GM19240 (cell line): Measurements from ENCODE around the gene LY9.
"Not testable (repeated sequence)": the region's sequence is repeated elsewhere in the genome, so short reads cannot be mapped to it uniquely, and the experiment has no call there.

Experiments
- DNase-seq: peaks from one replicate; pipeline ENCODE4 v3.0.0; 2011; ENCODE audit warnings: low spot score; ENCODE audit not compliant: insufficient read length

LY9 gene

DNA sequence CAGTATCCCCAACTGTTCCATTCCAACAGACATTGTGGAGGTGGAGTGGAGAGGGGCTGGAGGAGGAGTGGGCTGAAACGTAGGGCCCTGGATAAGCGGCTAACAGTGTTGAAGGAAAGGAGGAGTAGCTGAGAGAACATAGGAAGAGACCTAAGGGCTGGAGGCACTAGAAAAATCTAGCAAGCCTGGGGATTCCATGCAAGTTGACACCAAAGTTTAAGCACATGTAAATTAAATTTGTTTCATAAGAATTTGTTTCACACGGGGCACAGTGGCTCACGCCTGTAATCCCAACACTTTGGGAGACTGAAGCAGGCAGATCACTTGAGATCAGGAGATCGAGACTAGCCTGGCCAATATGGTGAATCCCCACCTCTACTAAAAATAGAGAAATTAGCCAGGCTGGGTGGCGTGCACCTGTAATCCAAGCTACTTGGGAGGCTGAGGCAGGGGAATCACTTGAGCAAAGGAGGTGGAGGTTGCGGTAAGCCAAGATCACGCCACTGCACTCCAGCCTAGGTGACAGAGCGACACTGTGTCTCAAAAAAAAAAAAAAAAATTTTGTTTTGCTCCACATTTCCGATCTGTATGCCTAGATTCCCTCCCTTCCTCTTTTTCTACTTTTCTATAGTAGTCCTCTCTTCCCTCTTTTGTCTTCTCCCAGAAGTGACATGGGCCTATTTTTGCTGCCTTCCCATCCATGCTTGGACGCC, 67.2 kb downstream of the LY9 start:
- DNase-seq: no peak

DNA sequence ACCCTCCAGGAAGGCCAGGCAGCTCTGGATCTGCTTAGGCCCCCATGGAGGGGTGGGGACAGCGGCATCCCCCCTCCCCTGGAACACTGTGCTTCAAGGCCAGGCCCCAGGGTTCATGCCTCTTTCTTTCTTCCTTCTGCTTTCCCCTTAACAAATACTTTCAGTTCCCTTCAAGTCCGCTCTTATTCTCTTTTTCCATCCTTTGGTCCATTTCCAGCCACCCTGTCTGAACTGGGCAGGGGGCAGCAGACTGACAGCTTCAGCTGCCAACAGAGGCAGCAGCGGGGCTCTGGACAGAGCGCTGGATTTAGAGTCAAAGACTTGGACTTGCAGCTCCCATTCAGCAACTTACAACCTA, 67.8 kb downstream of the LY9 start:
- no peak for DNase-seq

DNA sequence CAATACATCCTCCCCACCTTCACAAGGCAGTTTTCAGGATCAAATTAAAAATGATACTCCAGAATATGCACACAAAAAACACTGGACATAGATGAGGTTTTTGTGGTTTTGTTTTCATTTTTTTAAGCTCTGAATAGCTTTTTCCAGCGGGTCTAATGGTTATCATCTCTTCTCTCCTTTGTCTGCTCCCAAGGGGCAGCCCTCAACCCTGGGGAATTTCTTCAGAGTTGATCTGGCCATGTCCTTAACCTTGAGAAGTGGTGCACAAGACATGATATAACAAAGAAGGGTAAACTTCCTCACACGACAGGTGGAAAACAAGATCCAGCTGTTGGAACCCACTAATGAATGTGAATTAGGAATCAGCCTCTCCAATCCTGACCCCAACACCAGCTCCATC, 68.2 kb downstream of the LY9 start:
- no peak for DNase-seq

DNA sequence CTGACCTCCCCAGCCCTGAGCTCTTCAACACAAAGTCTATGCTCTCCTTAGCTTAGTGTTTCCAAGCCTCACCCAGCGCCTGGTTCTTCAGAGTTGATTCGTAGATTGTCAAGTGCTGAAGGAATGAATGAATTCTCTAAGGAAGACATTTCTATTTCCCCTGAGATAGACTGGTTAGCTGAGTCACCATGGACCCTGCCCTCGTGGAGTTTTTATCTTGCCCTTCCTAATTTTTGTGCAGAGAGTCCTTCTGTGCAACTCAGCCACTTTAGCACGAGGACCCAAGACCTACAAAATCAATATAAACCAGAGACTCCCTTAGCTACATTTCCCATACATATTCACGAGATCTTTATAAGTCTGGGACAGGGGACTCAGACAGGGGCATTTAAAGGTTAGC, 69.4 kb downstream of the LY9 start:
- no peak for DNase-seq

DNA sequence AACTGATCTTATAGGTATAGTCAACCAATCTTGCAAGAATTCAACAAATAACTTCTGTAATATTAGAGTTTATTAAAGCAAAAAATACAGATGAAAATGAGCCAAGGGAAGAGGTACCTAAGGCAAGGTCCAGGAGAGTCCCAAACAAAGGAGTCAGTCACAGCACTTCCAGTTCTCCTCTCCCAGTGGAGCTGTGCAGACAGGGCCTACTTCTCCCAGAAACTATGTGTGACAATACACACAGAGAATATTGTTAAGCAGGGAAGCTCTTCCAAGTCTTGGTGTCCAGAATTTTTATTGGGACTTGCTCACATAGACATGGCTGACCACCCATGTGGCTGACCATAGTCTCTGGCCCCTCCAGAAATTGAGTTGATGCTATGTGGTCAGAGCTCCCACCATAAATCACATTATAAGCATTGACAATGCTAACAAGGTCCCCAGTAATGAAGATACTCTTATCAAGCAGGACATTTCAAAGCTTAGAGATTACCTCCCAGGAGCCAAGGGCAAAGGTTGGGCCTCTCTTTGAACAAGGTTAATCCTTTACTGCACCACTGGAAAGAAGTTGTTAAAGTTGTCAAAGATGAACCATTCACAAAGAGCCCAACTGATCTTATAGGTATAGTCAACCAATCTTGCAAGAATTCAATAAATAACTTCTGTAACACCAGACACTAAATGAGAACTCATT, 70.2 kb downstream of the LY9 start:
- DNase-seq: no peak

DNA sequence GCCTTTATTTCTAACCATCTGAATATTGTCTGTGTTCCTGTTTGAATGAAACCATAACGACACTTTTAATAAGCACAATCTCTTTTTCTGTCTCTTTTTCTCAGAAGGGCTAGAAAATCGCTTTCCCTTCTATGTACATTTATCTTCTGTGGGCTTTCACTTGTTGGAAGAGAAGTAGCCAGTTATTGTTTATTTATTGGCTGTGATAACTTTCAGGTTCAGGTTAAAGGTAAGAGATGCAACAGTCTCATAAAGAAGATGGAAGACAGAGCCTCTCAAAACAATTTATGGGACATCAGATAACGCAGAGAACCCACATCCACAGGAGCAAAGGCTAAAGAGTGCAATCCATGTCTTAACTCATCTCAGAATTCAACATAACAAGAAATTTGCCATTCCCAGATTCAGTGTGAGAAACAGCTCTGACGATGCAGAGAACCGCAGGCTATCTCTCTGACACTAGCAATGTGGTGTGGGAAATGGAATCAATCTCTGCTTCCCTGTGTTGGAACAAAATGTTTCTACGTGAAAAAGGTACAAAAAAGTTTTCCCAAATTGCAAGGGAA, 70.8 kb downstream of the LY9 start:
- no peak for DNase-seq

DNA sequence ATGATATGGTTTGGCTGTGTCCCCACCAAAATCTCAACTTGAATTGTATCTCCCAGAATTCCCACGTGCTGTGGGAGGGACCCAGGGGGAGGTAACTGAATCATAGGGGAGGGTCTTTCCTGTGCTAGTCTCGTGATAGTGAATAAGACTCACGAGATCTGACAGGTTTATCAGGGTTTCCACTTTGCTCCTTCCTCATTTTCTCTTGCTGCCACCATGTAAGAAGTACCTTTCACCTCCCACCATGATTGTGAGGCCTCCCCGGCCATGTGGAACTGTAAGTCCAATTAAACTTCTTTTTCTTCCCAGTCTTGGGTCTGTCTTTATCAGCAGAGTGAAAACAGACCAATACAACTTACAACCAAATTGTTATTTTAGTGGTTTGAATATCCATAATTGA, 71.7 kb downstream of the LY9 start:
- not testable (repeated sequence) for DNase-seq

DNA sequence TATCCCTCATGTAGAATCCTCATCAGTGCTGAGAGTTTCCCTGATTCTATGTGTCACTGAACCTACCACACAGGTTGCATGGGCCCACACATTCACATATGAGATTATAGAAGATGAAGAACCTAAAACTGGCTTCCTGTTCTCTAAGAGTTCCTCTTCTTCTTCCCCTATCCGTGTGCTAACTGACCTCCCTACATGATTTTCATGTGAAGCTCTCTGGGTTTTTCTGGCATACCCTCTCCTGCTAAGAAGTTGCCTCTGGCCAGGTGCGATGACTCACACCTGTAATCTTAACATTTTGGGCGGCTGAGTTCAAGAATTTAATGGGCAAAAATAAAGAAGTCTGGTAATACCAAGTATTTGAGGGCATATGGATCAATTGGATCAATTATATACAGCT, 72.2 kb downstream of the LY9 start:
- DNase-seq: no peak

DNA sequence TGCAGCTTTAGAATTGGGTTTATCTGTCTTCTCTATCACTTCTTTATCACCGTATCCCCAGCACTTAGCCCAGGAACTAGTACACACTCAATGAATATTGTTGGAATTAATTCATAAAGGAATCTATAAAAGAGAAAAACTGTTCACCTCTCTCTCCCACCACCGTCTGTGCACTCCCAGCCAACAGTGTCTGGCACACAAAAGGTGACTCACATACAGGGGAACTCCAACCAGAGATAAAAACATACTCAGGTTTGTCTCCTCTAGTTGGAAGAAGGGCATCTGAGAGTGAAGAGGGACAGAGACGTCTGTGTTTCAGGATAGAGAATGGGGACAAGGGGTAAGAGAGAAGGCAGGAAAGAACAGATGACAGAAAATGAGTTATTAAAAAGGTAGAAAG, 79.0 kb downstream of the LY9 start:
- DNase-seq: no peak

DNA sequence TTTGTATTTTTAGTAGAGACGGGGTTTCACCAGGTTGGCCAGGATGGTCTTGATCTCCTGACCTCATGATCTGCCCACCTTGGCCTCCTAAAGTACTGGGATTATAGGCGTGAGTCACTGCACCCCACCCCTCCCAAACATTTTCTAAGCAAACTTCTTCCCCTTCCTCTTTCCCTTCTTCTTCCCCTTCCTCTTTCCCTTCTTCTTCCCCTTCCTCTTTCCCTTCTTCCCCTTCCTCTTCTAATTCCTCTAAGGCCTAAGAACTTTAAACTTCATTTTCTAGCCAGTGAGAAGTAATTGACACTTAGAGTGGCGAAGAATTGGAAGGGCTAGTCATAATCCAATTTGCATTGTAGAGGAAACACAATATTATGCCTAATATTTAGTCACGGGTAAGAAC, 79.6 kb downstream of the LY9 start:
- DNase-seq: not testable (repeated sequence)

DNA sequence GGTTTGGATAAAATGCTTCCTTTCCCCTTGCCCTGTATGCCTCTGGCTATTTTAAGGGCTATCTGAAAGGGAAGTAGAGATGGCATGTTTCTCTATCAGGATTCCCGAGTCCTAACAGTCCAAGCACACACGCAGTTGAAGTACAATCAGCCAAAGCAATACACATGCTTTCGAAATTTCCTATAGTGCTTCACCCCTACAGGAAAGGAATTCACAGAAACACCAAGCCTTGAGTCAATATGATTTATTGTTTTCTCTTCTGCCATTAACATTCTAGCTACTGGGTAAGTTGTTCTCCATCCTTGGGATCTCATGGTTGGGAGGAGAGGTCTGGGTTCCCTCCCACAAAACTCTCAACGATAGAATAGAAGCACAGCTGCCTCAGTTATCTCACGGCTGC, 80.3 kb downstream of the LY9 start:
- DNase-seq: no peak

DNA sequence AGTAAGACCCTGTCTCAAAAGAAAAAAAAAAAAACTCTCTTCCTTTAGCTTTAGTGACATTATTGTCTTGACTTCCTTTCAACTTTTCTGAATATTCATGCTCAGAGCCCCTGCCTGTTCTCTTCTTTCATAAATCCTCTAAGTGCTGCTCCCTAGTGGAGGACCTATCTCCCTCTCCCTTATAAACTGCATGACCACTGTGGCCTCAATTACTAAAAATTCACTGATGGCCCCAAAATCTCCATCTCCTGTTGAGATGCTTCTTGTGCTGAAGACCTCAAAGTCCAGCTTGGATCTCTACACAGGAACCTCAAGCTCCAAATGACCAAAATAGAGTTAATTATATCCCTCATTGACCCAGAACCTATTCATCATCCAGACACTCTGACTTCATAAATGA, 81.2 kb downstream of the LY9 start:
- DNase-seq: no peak
